Fibroblast of the conjunctiva (primary cell): Measurements from ENCODE around the gene TAPBP.
"Not testable (repeated sequence)": the region's sequence is repeated elsewhere in the genome, so short reads cannot be mapped to it uniquely, and the experiment has no call there.

ENCODE experiments used
- DNase-seq: peaks from one replicate; pipeline ENCODE4 v3.0.0-alpha.2; 2010; ENCODE audit warnings: low read depth

TAPBP gene

GRCh38 chr6:33276581-33276863 is 37.4 kb downstream of the TAPBP start:
- no peak for DNase-seq

- DNase-seq: not testable (repeated sequence)
Observed at GRCh38 chr6:33275795-33276580, 37.9 kb downstream of the TAPBP start.

DNA sequence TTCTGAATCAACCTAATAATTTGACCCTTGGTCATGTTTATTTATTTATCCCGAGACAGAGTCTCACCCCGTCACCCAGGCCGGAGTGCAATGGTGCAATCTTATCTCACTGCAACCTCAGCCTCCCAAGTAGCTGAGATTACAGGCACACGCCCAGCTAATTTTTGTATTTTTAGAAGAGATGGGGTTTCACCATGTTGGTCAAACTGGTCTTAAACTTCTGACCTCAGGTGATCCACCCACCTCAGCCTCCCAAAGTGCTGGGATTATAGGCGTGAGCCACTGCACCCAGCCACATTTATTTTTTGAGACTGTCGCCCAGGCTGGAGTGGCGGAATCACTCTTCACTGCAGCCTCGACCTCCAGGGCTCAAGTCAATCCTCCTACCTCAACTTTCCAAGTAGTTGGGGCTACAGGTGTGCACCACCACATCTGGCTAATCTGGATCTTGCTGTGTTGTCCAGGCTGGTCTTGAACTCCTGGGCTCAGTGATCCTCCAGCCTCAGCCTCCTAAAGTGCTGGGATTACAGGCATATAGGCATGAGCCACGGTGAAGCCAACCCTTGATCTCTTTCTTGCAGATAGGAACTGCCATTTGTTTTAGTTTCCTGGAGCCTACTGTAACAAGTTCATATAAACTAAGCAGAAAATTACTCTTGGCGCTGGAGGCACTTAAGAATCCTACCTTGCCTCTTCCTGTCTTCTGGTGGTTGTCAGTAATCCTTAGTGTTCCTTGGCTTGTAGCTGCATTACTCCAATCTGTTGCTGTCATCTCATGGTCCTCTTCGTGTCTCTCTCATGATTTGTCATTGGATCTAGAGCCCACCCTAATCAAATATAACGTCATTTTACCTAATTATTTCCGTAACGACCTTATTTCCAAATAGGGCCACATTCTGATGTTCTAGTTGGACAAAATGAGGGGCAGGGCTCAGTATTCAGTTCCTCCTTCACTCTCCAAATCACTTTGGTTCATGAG is 39.7 kb downstream of the TAPBP start:
- no peak for DNase-seq

- no peak for DNase-seq
Observed at GRCh38 chr6:33273129-33273923, 40.6 kb downstream of the TAPBP start.

GRCh38 chr6:33272275-33273128 is 41.4 kb downstream of the TAPBP start:
- DNase-seq: no peak

DNA sequence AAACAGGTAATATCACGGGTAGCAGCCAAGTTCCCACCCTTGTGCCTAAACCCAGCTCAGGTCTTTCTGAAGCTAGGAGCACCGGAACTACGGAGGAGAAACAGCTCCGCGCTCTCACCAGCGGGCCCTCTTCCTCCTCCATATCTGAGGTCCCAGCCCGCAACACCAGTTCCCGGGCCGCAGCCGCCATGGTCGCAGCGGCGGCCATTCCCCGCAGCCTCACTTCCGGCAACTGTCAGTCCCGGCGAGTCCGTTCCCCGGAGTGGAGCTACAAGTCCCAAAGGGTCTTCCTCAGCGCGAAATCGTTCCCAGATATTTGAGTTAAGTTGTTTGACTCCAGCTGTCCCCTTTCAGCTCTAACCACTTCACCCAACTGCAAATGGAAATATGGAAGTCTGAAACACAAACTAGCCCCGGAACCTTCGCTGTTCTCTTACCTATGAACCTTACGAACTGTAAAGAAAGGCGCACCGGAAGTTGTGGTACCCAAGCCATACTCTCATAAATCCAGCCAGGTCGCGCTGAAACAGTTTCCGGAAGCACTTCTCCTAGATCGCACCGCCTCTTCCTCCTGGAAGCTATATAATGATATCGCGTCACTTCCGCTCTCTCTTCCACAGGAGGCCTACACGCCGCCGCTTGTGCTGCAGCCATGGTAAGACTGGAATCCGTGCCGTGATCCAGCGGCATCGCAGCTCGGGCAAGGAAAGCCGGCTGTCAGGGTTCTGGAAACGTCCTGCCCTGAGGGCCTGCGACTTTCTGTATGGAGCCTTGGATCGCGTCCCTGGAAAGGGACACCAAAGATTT is 42.2 kb downstream of the TAPBP start, which contains the start of the genes RPS18 and VPS52:
Gene RPS18, plus strand, starts transcription at position 608 of the 807 bp plus-strand sequence. Its CDS starts 45 bp downstream, at position 653.
Gene VPS52, minus strand, starts transcription at position 409 of the 807 bp plus-strand sequence. Its CDS starts 201 bp downstream, at position 208.
- DNase-seq: peak; percentile 98

DNA sequence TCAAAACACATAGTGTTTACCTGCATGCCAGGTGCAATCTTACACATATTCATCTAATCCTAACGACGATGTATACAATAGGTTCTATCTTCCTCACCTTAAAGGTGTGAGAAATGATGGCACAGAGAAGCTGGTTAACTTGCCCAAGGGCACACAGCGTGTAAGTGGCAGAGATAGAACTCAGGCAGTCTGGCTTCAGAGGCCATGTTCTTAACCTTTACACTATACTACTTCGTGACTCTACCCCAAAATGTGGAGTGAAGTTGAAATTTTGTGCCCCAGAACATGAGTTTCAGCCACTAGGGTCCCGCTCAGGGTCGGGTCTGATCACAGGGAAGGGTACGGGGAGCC is 42.8 kb downstream of the TAPBP start:
- DNase-seq: no peak

DNA sequence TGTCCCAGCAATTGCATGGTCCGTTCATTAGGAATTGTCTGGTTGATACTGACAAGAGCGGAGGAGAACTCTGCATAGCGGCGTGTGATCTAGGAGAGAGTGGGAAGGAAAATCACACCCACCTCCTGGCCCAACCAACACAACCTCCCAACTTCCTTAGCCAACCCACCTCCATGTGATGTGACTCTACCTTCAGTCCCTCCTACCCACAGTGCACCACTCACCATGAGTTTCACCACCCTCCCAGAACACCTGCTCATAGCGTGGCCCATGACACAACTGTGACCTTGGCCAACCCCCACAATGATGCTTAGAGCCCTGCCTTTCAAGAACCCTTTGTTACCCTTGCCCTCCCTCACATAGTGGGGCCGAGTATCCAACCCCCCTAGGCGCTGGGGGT is 49.9 kb downstream of the TAPBP start:
- DNase-seq: no peak

GRCh38 chr6:33262490-33262889 is 51.4 kb downstream of the TAPBP start:
- DNase-seq: not testable (repeated sequence)

DNA sequence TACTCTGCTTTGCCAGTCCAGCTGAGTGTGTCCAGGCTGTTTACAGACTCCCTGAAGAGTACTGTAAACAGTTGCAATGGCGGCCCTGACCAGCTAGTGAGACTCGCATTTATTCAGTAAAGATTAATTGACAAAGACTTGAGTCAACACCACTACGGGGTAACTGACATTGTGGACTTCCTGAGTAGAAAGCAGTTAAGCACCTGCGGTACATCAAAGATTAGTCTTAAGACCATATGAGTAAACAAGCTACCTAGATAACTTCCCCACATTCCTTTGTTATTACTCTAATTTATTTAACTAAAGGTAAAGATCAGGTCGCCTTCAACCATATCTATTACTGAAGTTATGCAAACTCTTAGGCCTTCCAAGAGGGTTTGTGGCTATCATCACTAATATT is 54.8 kb downstream of the TAPBP start:
- no peak for DNase-seq

DNA sequence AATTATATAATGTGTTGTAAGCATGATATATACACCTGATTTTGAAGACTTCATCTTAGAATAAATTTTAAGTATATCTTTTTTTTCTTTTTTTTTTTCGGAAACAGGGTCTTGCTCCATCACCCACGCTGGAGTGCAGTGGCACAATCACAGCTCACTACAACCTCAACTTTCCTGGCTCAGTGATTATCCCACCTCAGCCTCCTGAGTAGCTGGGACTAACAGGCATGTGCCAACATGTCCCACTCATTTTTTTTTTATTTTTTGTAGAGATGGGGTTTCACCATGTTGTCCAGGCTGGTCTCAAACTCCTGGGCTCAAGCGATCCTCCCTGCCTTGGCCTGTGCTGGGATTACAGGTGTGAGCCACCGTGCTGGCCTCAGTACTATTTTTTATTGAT is 59.3 kb downstream of the TAPBP start:
- DNase-seq: no peak

GRCh38 chr6:33252759-33253158 is 61.1 kb downstream of the TAPBP start:
- no peak for DNase-seq

GRCh38 chr6:33251395-33252012 is 62.4 kb downstream of the TAPBP start:
- DNase-seq: no peak

- DNase-seq: no peak
Observed at GRCh38 chr6:33250731-33251130, 63.1 kb downstream of the TAPBP start.

- peak; percentile 54 for DNase-seq
Observed at GRCh38 chr6:33249732-33250630, 63.9 kb downstream of the TAPBP start.
